Fibroblast of skin of left quadriceps (primary cell): ENCODE results near the gene CYB561A3.

Experiments used
- DNase-seq, 2 experiments: peaks; one replicate each; pipeline ENCODE4 v3.0.0-alpha.2; 2013; ENCODE audit warnings: low read depth in 2 of 2

Gene CYB561A3

GRCh38 chr11:61325649-61326414 lies 35.9 kb downstream of the CYB561A3 start:
- no peak for DNase-seq

GRCh38 chr11:61315260-61315659 lies 46.4 kb downstream of the CYB561A3 start:
- DNase-seq, result no peak

- DNase-seq, result no peak
Measured at GRCh38 chr11:61310749-61311148, 50.9 kb downstream of the CYB561A3 start.

- no peak for DNase-seq
Measured at GRCh38 chr11:61309739-61310138, 51.9 kb downstream of the CYB561A3 start.

- no peak for DNase-seq
Measured at GRCh38 chr11:61309141-61309540, 52.5 kb downstream of the CYB561A3 start.

- no peak for DNase-seq
Measured at GRCh38 chr11:61307354-61307753, 54.3 kb downstream of the CYB561A3 start.

GRCh38 chr11:61306221-61306620 lies 55.5 kb downstream of the CYB561A3 start:
- no peak for DNase-seq

- DNase-seq, result no peak
Measured at GRCh38 chr11:61305417-61305816, 56.3 kb downstream of the CYB561A3 start.

- DNase-seq, result no peak
Measured at GRCh38 chr11:61303725-61304124, 58.0 kb downstream of the CYB561A3 start.

GRCh38 chr11:61302550-61302949 lies 59.1 kb downstream of the CYB561A3 start:
- DNase-seq, result no peak
